Activated naive CD4-positive, alpha-beta T cell treated with Interleukin-2 at 50 U/mL for 16 hours (primary cell): Measurements from ENCODE around the gene EHD1.
"Not testable (repeated sequence)": the region's sequence is repeated elsewhere in the genome, so short reads cannot be mapped to it uniquely, and the experiment has no call there.

ENCODE experiments used
- DNase-seq: peaks from one replicate; pipeline ENCODE4 v3.0.0-alpha.2; 2020

The EHD1 gene

GRCh38 chr11:64823568-64824119 is 54.8 kb downstream of the EHD1 start:
- no peak for DNase-seq

DNA sequence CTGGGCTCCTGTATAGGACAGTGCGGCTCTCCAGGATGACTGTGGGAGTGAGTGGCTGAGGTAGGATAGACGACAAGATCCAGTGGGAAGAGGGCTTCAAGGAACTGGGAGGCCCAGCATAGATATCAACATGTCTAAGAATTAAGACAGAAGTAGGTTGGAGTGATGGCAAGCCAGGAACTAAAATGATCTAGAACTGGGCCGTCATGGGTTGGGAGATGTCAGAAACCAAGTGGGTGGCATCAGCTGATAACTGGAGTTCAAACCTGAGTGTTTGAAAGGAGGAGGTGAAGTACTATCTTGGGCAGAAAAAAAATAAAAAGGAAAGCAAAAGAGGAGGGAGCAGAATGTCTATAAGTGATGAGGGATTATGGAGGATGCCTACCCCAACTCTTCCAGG is 60.9 kb downstream of the EHD1 start:
- no peak for DNase-seq

DNA sequence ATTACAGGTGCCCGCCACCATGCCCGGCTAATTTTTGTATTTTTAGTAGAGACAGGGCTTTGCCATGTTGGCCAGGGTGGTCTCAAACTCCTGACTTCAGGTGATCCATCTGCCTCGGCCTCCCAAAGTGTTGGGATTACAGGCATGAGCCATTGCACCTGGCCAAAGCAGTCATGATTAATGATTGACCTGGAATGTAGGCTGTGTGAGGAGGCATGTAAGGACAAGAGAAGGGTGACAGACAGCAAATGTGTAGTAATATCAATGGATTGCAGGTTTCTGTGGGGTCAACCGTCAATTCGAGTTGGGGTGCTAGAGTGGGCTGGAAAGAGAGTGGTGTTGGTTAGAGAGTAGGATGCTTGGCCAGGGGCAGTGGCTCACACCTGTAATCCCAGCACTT is 63.0 kb downstream of the EHD1 start:
- not testable (repeated sequence) for DNase-seq

GRCh38 chr11:64814712-64815187 is 63.7 kb downstream of the EHD1 start:
- DNase-seq: no peak

- no peak for DNase-seq
Measured at GRCh38 chr11:64813826-64814225, 64.6 kb downstream of the EHD1 start.

DNA sequence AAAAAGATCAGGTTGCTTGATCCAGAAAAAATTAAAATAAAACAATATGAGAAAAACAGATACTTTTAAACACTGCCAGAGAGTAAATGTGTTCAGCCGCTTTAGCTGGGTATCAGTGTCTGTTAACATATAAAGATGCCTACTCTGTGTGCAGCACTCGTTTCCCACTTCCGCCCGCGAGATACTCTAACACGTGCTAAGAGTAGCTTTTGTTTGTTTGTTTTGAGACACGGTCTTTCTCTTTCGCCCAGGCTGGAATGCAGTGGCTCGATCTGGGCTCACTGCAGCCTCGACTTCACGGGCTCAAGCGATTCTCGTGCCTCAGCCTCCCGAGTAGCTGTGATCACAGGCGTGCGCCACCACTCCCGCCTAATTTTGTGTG is 67.5 kb downstream of the EHD1 start:
- DNase-seq: no peak

DNA sequence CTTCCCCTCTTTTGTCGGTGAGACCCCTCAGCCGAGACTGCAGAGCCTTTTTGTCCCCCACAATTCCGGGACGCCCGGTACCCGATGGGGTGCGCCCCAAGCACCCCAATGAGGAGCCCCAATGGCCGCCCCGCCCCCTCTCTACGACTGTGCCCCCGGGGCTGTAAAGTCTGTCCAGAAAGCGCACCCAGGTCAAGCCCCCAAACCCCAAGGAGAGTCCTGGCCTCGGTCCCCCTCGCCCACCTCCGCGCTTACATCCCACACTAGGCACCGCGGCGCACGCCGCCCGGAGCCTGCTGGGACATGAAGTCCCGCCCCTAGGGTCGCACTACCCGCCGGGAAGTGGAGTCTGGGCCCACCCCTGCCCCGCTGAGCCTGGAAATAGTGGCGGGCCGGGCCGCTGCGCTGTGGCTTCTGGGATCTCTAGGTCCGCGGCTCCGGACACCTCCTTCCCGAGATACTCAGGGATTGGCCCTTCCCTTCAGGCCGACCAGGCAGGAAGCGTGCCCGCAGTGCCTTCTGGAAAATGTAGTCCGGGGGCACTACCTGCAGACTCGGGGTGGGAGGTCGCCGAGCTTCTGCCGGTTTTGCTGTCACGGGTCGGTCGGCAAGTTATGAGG is 68.0 kb downstream of the EHD1 start, which contains the start of gene MEN1:
MEN1 (minus strand) TSS at position 281 of the 620 bp plus-strand sequence. CDS start 442 bp downstream, outside the sequence.
- peak; percentile 82 for DNase-seq

DNA sequence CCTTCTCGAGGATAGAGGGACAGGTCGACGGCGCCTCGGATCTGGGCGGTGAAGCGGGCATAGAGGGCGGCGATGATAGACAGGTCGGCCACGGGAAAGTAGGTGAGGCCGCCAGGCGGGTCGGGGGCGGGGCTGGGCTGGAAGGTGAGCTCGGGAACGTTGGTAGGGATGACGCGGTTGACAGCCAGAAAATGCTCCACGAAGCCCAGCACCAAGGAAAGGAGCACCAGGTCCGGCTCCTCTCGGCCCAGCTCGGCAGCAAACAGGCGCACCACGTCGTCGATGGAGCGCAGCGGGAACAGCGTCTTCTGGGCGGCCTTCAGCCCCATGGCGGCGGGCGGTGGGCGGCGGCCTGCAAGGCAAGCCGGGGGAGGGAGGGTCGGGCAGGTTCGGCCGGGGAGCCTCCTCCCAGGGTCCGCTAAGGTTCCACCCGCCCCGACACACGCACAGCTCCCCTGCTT is 68.6 kb downstream of the EHD1 start:
- peak; percentile 25 for DNase-seq

DNA sequence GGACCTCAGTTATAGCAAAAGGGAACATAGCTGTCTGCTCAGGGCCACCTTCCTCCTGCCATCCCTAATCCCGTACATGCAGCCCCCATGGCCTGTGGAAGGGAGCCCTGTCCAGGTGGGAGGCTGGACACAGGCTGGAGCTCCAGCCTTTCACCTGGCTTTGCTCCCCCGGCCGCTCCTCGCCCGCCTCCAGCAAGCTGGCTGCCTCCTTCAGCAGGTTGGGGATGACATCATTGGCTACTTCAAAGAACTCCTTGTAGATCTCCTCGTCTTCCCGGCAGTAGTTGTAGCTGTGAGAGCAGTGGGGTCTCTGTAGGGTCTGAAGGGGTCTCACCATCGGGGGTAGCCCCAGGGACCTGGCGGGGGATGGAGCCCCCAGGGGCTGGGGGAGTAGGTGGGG is 72.9 kb downstream of the EHD1 start:
- DNase-seq: no peak

- no peak for DNase-seq
Measured at GRCh38 chr11:64804346-64805210, 73.8 kb downstream of the EHD1 start.

- no peak for DNase-seq
Measured at GRCh38 chr11:64803846-64804345, 74.5 kb downstream of the EHD1 start.

- peak; percentile 88 for DNase-seq
Measured at GRCh38 chr11:64803158-64803845, 75.1 kb downstream of the EHD1 start, which contains the start of gene MAP4K2. Gene MAP4K2, minus strand, starts transcription at chr11:64803214. Its CDS starts 65 bp downstream, at chr11:64803149.

DNA sequence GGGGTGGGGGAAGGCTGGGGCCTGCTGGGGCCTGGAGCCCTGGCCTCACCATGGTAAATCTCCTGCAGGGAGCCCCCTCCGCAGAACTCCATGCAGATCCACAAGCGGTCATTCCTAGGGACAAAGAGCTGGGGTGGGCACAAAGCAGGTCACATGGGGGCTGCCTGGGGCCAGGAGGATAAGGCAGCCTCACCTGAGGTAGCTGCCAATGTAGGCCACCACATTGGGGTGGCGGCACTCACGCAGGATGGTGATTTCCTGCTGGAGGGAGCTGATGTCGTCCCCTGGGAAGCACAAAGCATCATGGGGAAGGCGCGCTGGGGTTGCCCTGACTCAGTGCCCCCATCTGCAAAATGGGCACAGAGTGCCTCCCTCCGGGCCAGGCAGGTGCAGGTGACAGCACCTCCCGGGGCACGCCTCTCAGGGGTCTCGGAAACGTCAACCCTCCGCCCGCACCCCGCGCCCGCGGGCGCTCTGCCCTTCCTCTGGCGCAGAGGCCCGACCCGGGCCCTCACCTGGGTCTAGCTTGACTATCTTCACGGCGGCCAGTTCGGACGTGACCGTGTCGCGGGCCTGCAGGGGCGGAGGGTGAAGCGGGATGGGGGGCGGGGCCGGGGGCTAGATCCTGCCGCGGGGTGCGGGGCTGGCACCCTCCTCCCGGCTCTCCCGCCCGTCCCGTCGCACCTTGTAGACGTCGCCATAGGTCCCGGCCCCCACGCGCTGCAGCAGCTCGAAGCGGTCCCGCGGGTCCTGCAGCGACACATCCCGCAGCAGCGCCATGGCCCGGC is 75.9 kb downstream of the EHD1 start:
- peak; percentile 32 for DNase-seq
